Inferior parietal cortex (tissue), 1 donor: ENCODE measurements around the gene CES3.

Experiments used
- DNase-seq: peaks from one replicate; pipeline ENCODE4 v3.0.0-alpha.2; 2016; ENCODE audit errors: extremely low spot score

CES3 gene, protein sequence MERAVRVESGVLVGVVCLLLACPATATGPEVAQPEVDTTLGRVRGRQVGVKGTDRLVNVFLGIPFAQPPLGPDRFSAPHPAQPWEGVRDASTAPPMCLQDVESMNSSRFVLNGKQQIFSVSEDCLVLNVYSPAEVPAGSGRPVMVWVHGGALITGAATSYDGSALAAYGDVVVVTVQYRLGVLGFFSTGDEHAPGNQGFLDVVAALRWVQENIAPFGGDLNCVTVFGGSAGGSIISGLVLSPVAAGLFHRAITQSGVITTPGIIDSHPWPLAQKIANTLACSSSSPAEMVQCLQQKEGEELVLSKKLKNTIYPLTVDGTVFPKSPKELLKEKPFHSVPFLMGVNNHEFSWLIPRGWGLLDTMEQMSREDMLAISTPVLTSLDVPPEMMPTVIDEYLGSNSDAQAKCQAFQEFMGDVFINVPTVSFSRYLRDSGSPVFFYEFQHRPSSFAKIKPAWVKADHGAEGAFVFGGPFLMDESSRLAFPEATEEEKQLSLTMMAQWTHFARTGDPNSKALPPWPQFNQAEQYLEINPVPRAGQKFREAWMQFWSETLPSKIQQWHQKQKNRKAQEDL

DNA sequence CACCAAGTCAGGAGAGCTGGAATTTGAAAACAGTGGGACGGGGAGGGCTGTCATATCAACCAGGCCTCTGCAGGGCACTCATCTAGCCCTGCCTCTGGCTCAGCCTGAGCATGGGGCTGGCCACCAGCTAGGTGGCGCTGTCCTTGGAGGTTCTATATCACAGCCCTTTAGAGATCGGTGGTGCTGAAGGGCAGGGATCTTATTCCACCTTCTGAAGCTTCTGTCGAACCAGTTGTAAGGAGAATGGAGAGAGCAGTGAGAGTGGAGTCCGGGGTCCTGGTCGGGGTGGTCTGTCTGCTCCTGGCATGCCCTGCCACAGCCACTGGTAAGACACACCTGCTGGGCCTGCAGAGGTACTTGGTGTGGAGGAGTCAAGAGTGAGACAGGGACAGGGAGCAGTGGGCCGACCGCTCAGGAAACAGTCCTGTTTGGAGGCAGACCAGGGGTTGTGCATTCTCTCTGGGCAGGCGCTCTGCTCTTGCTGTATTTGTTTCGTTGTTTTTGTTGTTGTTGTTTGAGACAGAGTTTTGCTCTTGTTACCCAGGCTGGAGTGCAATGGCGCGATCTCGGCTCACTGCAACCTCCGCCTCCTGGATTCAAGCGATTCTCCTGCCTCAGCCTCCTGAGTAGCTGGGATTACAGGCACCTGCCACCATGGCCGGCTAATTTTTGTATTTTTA lies at the start of gene CES3:
TSS of gene CES3 (plus strand) at position 202 of the 680 bp plus-strand sequence. CDS start at position 244, 42 bp downstream.
- peak; percentile 53 for DNase-seq

DNA sequence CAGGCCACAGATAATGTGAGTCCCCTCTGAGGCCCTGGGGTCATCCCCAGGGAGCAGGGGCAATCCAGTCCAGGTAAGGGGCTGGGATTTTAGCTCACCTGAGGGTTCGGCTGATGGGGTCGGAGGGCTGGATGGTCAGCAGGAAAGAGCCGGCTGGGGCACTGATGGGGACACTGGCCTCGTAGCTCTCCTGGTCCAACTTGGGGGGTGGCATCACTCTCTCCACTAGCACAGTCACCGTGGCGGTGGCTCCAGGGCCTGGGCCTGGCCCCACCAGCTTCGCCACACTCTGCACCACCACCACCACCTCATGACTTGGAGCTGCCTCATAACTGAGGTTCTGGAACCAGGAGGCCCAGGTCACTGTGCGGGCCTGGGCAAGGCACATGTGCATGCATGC lies 49.3 kb upstream of the CES3 start:
- DNase-seq: no peak

DNA sequence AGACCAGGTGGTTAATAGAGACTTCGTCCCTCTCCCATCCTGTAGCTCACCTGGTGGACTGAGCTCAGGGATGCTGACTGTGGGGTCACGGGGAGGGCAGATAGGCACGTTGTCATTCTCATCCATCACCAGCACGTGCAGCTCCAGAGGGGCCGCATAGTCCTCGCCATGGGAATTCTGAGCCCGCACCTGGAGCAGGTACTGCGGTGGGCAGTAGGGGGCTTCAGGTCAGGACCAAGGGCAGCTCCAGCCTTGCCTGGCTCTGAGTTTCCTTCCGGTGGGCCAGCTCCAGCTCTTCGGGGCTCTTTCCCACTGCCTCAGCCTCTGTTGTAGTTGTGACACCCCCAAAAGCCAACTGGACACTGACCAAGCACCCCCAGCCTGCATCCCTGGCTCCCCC lies 48.0 kb upstream of the CES3 start:
- DNase-seq: no peak

DNA sequence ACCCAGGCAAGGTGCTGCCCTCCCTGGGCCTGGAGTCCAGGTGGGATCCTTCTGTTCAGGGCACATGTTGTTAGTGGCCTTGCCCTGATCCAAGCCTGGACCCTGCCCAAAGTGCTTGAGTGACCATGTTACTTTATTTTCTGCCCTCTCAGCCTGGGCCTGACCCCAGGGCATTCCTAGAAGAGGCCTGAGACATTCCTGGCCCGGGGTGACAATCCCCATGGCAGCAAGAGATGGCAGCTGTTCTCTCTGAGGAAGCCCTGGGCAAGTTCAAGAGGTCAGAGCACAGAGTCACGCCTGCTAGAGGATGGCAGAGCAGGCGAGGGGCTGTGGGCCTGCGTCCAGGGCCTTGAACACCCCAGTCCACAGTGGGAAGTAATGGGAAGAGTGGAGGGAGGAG lies 47.4 kb upstream of the CES3 start:
- DNase-seq: no peak

DNA sequence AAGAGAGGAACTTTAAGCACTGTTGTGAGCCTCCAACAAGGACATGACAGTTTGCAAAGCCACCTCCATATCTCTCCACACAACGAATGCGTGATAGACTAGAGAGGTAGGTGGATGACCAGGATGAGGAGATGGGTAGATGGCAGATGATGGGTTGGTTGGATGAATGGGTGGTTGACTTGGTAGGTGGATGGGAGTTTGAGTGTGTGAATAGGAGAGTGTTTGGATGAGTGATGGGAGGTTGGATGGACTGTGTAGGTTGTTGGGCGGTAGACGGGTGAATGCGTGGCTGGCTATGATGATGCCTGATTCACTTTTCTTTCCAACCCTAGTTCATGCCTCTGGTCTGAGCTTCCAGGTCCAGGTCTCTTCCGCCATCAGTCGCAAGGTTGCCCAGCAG lies 46.5 kb upstream of the CES3 start:
- DNase-seq: no peak

DNA sequence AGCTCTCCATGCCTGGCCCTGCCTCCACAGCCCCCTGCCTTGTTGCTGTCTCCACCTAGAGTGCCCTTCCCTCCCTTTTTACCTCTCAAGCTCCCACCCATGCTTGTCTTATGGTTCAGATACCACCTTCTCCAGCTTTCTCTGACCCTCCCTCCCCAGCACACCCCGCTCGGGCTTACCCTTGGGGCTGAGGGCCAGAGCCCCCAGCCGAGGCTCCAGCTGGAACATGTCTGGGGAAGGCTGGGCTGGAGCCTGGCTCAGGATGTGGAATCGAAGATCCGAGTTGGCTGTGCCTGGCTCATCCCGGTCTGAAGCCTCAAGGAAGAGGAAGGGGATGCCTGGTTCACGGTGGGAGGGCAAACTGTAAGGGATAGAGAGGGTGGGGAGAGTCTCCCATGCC lies 46.0 kb upstream of the CES3 start:
- no peak for DNase-seq

DNA sequence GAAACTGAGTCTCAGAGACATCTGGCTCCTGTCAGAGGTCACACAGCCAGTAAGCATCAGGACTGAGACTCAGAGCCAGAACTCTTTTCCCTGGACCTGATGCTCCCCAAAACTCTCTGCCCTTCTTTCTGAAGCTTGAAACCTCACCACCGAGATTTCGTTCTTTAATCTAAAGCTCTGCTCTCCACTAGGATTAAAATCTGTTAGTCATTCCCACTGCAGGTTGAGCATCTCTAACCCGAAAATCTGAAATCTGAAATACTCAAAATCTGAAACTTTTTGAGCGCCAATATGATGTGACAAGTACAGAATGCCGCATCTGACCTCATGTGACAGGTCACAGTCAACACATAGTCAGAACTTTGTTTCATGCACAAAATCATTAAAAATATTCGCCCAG lies 44.5 kb upstream of the CES3 start:
- no peak for DNase-seq

DNA sequence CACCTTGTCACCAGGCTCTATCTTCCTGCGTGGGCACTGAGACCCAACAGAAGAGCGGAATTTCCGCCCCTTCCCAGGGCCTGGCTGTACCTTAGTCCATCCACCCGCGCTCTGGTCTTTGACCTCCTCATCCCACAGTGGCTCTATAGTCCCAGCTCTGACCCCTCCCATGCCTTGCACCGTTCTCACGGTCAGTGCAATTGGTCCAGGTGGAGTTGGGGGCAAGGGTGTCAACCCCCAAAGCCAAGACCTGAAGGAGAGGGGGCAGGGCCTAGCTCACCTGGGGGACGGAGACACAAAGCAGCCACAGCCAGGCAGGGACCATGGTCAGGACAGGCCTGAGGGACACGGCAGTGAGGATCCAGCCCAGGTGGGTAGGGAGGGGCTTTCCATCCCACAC lies 43.3 kb upstream of the CES3 start:
- no peak for DNase-seq

DNA sequence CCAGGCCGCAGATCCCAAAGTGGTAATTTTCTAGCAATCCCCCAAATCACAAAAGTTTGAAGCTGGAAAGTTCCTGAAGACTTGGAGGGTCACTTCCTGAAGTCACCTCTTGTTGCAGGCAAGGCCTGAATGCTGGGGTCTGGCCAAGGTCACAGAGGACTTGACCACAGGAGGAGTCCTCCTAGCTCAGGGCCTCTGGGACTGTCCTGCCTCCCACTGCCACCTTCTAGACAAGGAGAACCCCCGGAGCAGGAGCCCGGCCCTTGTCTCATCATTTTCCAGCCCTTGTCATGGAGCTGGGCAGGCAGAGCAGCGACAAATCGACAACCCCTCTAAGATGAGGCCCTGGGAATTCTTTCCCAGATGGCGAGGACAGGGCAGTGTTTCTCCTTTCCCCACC lies 42.7 kb upstream of the CES3 start:
- DNase-seq: no peak

DNA sequence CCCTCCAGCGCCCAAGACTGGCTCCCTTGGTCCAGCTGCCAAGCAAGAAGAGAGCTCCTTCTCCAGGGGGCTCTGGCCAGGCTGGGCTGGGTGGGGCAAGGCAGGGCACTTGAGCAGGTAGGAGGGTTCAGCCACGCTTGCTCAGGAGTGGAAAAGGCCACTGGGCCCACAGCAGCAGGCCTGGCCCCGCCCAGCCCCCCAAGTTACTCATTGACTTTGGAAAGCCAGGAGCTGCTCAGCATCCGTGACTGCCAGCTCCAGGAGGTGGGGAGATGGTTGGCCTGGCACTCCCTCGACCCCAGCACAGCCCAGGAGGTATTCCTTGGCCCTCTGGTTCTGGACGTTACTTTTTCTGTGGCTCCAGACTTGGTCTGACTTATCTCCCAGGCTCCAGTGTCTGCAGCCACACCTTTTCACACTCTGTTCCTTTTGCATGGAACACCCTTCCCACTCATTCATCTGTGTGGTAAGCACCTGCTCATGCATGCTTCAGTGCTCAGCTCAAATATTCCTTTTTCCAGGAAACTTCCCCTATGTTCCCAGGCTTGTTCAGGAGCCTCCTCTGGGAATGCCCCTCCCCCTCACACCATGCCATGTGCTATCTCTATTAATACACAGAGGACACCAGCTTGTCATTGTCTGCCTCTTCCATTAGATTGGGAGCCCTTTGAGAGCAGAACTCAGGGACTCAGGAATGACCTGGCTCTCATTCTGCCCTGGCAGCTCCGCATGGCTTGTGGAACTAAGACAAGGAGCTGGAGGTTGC lies 42.1 kb upstream of the CES3 start, which contains the start of gene CDH16:
TSS of gene CDH16 (minus strand) at position 83 of the 766 bp plus-strand sequence. CDS start 820 bp downstream, outside the sequence.
- no peak for DNase-seq

DNA sequence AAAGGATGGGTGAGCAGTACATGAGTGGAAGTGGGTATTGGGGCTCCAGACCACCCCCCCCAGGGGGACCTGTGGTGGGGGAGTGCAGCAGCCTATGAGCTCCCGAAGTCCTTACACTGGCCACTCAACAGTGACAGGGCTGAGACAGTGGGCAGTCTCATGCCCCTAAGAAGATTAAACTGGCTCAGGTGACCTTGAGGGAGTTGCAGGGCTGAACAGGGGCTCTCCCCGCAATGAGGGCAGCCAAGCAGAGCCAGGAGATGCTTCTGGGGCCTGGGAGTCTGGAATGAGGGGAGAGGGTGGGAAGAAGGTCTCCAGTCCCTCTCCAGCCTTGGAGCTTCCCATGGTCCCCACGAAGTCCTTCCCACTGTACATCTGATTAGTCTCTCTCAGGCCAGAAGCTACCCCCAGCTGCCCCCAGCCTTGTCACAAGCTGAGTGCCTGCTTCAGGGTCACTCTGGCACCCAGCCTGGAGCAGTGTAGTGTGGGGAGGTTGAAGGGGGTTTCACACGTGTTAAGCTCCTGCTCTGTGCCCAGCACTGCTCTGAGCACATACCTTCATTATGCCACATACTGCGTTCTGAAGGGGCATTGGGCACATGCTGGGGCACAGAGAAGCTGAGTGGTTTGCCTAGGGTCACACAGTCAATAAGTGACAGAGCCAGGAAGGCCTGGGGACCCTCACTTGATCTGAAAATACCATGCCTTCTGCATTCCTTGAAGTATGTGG lies 41.3 kb upstream of the CES3 start:
- no peak for DNase-seq

DNA sequence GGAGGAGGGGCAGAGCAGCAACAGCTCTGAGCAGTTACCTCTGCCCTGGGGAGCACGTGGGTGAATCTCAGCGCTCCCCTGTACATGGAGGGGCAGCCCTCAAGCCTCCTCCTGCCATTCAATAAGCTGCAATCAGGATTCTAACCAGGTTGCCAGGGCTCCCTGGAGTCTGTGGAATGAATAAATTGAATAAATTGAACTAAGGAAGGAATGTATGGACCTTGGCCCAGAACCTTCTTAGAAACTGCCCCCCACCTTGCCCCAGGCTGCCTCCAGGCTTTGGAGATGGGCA lies 40.8 kb upstream of the CES3 start:
- DNase-seq: no peak

DNA sequence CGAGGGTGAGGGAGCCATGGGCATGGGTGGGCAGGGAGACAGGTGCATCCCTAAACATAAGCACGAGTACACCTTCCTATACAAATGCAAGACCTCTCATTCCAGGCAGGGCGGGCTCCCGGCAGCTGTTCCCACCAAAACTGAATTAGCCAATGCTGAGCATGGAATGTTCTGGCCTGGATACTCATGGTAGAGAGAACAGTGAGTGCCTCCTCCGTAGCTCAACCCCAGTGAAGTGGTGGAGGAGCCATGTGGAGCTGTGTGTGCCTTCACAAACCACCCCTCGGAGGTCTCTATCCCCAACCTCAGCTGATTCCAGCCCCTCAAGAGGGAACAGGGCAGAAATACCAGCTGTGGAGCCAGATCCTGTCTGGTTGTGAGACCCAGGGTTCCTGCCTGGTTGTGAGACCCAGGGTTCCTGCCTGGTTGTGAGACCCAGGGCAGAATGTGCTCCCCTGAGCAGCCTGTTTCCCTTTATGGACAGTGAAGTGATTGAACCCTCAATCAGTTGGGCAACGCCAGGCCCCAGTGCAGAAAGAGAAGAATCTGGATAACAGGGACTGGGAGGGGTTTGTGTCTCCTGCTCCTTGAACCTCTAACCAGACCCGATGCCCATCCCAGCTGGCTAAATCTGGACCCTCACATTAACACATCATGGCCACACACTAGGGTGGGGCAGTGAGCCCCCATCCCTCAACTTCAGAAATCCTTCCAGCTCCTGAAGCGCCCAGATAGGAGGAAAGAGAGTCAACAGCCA lies 40.0 kb upstream of the CES3 start:
- no peak for DNase-seq

DNA sequence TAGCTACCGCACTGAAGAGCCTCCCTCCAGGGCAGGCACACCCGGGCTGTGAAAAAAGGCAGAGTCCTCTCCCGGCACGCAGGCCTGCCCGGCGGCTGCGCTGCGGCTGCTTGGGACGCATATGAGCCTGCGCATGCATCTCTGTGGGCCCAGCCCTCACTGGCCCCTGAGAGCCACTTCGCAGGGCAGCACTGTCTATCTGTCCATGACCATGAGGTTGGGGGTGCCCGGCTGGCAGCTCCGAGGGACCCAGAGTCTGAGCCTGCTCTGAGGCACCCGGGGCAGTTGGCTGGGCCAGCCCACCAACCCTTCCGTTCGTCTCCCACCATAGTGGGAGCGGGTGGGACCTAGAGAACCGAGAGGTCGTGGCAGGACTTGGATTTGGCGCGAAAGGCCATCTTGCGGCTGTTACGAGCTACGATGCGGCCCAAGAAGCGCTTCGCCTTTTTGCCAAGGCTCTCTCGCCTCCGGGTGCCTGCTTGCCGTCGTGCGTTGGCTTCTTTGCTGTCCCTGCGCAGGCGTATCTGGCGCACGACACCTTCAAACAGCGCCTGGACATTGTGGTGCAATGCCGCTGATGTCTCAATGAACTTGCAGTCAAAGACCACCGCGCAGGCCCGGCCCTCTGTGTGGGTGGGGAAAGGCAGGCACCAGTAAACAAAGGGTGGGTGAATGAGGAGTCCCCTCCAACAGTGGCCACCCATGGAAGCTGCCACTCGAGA lies 39.2 kb upstream of the CES3 start:
- no peak for DNase-seq

DNA sequence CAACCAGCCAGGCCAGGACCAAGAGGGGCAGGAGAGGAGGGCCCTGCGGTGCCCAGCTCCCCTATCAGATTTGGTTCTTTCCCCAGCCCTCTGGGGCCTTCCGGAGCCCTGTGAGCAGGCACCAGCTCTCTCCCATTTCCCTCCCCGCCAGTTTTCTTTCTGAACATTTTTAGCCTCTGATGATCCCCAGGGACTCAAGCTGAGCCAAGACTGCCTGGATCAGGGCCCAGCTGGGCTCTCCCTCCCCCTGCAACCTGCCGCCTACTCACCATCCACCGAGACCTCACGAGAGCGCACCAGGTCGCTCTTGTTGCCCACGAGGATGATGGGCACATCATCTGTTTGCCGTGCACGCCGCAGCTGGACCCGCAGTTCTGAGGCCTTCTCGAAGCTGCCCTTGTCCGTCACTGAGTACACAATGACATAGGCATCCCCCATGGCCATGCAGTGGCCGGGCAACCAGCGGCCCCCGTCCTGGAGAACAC lies 37.8 kb upstream of the CES3 start:
- DNase-seq: no peak

DNA sequence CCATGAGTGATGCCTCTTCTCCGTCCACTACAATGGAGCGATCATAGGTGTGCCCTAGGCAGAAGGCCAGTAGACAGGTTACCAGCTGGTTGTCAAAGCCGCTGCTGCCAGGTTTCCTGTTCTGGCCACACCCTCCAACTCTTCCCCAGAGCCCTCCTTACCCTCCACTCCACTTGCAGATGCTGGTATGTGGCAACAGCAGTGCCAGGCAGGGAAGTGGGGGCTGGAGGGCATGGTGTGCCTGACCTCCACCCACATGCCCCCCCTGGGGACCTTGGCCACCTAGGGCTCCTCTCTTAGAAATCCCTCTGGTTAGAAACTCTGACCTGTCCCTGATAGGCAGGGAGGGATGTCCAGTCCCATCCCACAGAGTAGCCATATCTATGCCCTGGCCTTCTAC lies 37.2 kb upstream of the CES3 start:
- DNase-seq: no peak

DNA sequence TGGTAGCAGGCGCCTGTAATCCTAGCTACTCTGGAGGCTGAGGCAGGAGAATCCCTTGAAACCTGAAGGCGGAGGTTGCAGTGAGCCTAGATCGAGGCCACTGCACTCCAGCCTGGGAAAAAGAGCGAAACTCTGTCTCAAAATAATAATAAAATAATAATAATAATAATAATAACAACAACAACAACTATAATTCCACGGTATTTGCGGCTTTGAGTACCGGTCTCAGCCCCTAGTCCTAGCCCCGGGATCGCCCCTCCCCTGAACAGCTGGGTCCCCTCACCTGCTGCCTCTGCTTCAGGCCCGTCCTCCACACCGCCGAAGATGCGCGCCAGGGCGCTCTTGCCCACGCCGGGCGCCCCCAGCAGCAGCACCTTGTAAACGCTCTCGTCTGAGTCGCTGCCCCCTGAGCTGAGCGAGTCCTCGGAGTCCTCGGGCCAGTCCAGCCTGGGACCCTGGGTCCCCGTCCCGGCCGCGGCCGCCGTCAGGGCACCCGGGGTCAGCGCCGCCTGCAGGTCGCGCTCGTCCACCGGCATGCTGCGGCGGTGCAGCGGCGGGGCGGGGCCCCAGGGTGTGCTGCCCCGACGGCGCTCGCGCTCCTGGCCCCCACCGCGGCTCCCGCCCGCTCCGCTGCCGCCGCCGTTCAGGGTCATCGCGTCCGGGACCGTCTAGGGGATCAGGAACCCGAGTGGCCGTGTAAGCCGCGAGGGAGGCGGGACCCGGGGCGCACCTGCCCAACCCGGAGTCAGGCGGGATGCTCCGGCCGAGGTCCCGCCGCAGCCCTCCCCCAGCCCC lies 36.3 kb upstream of the CES3 start:
- no peak for DNase-seq

DNA sequence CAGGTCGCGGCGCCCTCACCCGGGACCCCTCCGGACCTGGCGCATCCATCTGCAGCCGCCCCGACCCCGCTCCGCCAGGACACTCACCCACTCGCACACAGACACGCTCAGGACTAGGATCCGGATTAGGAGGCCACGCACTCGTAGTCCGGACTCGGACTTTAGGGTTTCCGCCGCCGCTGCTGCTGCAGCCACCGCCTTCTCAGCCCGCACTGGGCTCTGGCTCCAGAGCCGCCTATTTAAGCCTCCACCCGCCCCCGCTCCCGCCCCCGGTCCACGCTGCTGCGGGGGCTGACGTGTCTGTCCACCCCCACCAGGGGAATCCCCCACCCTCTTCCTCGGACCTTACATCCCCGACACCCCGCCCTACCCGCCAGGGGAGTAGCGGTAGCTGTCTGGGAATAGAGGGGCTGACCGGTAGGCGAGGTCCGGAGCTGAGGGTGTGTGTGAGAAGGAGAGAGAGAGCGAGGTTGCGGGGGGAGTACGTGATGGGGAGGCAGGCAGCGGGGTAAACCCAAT lies 35.7 kb upstream of the CES3 start, which contains the start of gene RRAD:
TSS of gene RRAD (minus strand) at position 214 of the 519 bp plus-strand sequence. CDS start 356 bp downstream, outside the sequence.
- no peak for DNase-seq
